A673 (cell line): ENCODE measurements around the gene ZNF619. TPM values are rescaled to one million over a fixed set of nuclear protein-coding genes. Genes with fewer than 3 reads are reported as not detected.
A peak's percentile ranks its signal among the peaks of the same experiment; 100 is the strongest.

Experiments
- BruUV-seq: library from RNA; stranded (reverse); fragments of 400-500 nt; replicated peaks from 2 replicates; lab custom pipeline; 2021; lab: Mats Ljungman, UMichigan
- CTCF ChIA-PET: fragments of 300-600 bp; sonication (Branson Sonifier 250); formaldehyde crosslinking; loops from one replicate; lab custom pipeline; 2022; ENCODE audit warnings: antibody characterized with exemption; lab: Charles Lee
- POLR2A ChIA-PET: fragments of 300-600 bp; sonication (Branson Sonifier 250); formaldehyde crosslinking; loops from one replicate; lab custom pipeline; 2022; ENCODE audit warnings: antibody characterized with exemption; ENCODE audit not compliant: low non-redundant PET; lab: Charles Lee
- DNase-seq: peaks from one replicate; pipeline ENCODE4 v3.0.0-alpha.2; 2015; ENCODE audit warnings: low spot score
- H3K27ac ChIP-seq: fragments of 200-600 bp; sonication (generic); 2 replicates; pipeline ENCODE4 v1.5.1; 2016; ENCODE audit warnings: mixed run types, low read depth, mild to moderate bottlenecking, mixed read lengths, antibody characterized with exemption, low read length; ENCODE audit not compliant: poor library complexity, severe bottlenecking
- H3K27me3 ChIP-seq: fragments of 200-600 bp; sonication (generic); replicated peaks from 2 replicates; pipeline ENCODE4 v1.6.1; 2017; ENCODE audit warnings: mixed run types, low read depth, mild to moderate bottlenecking, mixed read lengths, antibody characterized with exemption, low read length; ENCODE audit not compliant: insufficient read depth, poor library complexity
- H3K36me3 ChIP-seq: fragments of 200-600 bp; sonication (generic); 2 replicates; pipeline ENCODE4 v1.6.1; 2016; ENCODE audit warnings: mixed run types, mild to moderate bottlenecking, mixed read lengths, antibody characterized with exemption, low read length; ENCODE audit not compliant: insufficient read depth, poor library complexity, severe bottlenecking
- H3K4me1 ChIP-seq: fragments of 200-600 bp; sonication (generic); 2 replicates; pipeline ENCODE4 v1.6.1; 2017; ENCODE audit warnings: mixed run types, mild to moderate bottlenecking, mixed read lengths, antibody characterized with exemption, low read length; ENCODE audit not compliant: insufficient read depth, poor library complexity, severe bottlenecking
- H3K4me3 ChIP-seq: fragments of 200-600 bp; sonication (generic); 2 replicates; pipeline ENCODE4 v1.5.1; 2016; ENCODE audit warnings: low read depth, mixed run types, mild to moderate bottlenecking, mixed read lengths, low read length; ENCODE audit not compliant: poor library complexity, severe bottlenecking
- H3K9me3 ChIP-seq: fragments of 200-600 bp; sonication (generic); 2 replicates; pipeline ENCODE4 v1.6.1; 2016; ENCODE audit warnings: mixed run types, low read depth, mild to moderate bottlenecking, mixed read lengths, antibody characterized with exemption, low read length; ENCODE audit not compliant: poor library complexity, severe bottlenecking
- CTCF ChIP-seq: fragments of 300-800, 200-600 bp; sonication (generic); conservative IDR thresholded peaks from 2 replicates; pipeline ENCODE4 v1.5.1; 2017; ENCODE audit warnings: low read depth, mild to moderate bottlenecking, antibody characterized with exemption, low read length, moderate library complexity, mixed read lengths
- EZH2 ChIP-seq: fragments of 200-600 bp; sonication (generic); IDR thresholded peaks from 2 replicates; pipeline ENCODE4 v1.6.1; 2017; ENCODE audit warnings: borderline replicate concordance, low read depth, mild to moderate bottlenecking, mixed read lengths, antibody characterized with exemption, low read length; ENCODE audit not compliant: poor library complexity, severe bottlenecking
- intact Hi-C: fragments of 100-400 bp; cut with micrococcal nuclease; formaldehyde crosslinking; loops from one replicate; pipeline ENCODE4 v1.10.0; 2022; ENCODE audit not compliant: unreplicated experiment
- total RNA-seq: library from RNA; stranded (reverse); gene quantifications from 2 replicates; pipeline ENCODE4 v1.2.3, GENCODE V29; 2021

The ZNF619 gene
- total RNA-seq, 1 experiment from 2014 or later, result 3.3 TPM

- Histone ChIP-seq H3K4me1 (peaks cover 4% of the 10 kb centered on the region), H3K27ac (no peak overlapping the region), H3K27me3 (no peaks in the 10 kb centered on the region), H3K4me3 (no peak overlapping the region), H3K36me3 (no peaks in the 10 kb centered on the region), H3K9me3 (no peaks in the 10 kb centered on the region)
- CTCF ChIA-PET, result no interaction called here
- BruUV-seq, result no TSS peak
- DNase-seq, result no peak
- intact Hi-C loops, result no loop called here
- POLR2A ChIA-PET, result no interaction called here
- TF ChIP-seq CTCF (no peak), EZH2 (no peak)
Measured at GRCh38 chr3:40451551-40451950, 25.4 kb upstream of the ZNF619 start.

- intact Hi-C loops, result no loop called here
- ChIA-PET CTCF (no interaction called here), POLR2A (no interaction called here)
- Histone ChIP-seq H3K27ac (no peak overlapping the region), H3K4me1 (peaks cover 4% of the 10 kb centered on the region), H3K4me3 (peak overlapping the region; percentile 59), H3K36me3 (no peaks in the 10 kb centered on the region), H3K9me3 (no peaks in the 10 kb centered on the region), H3K27me3 (no peaks in the 10 kb centered on the region)
- no TSS peak for BruUV-seq
- DNase-seq, result no peak
- TF ChIP-seq CTCF (no peak), EZH2 (no peak)
Measured at GRCh38 chr3:40452057-40452456, 24.9 kb upstream of the ZNF619 start.

- no peaks in the 10 kb centered on the region for H3K9me3 ChIP-seq
- TSS peak; percentile 8 for BruUV-seq
- ChIA-PET CTCF (interaction anchor here (0.5 kb wide), 1 partner anchor 126 kb away, joined by 9 read pairs; no protein-coding TSS in a partner anchor), POLR2A (no interaction called here)
- H3K4me3 ChIP-seq, result peak overlapping the region; percentile 59
- H3K27ac ChIP-seq, result peak overlapping the region; percentile 70
- TF ChIP-seq EZH2 (no peak), CTCF (no peak)
- no peak for DNase-seq
- peaks cover 4% of the 10 kb centered on the region for H3K4me1 ChIP-seq
- intact Hi-C loops, result no loop called here
- H3K27me3 ChIP-seq, result no peaks in the 10 kb centered on the region
- H3K36me3 ChIP-seq, result no peaks in the 10 kb centered on the region
Measured at GRCh38 chr3:40452562-40452875, 24.4 kb upstream of the ZNF619 start.
